Endodermal cell (in vitro differentiated cells): ENCODE data around the gene CDK5RAP2. TPM values are rescaled to one million over a fixed set of nuclear protein-coding genes. Genes with fewer than 3 reads are reported as not detected.

Experiments
- DNase-seq: peaks from one replicate; pipeline ENCODE4 v3.0.0-alpha.2; 2017
- H3K27ac ChIP-seq: 2 replicates; pipeline ENCODE4 v1.5.1; 2013; ENCODE audit warnings: mild to moderate bottlenecking, low read depth, low read length, moderate library complexity
- H3K27me3 ChIP-seq: 2 replicates; pipeline ENCODE4 v1.6.1; 2013; ENCODE audit warnings: mild to moderate bottlenecking, low read length, moderate library complexity; ENCODE audit not compliant: insufficient read depth, control insufficient read depth, poor library complexity, severe bottlenecking
- H3K36me3 ChIP-seq: 2 replicates; pipeline ENCODE4 v1.7.0; 2013; ENCODE audit warnings: mild to moderate bottlenecking, low read length, moderate library complexity; ENCODE audit not compliant: control insufficient read depth, insufficient read depth
- H3K4me1 ChIP-seq: one replicate; pipeline ENCODE4 v1.7.0; 2013; ENCODE audit warnings: low read length; ENCODE audit not compliant: control insufficient read depth, insufficient read depth
- H3K4me3 ChIP-seq: 2 replicates; pipeline ENCODE4 v1.5.1; 2013; ENCODE audit warnings: mild to moderate bottlenecking, low read length, moderate library complexity
- H3K9ac ChIP-seq: 2 replicates; pipeline ENCODE4 v1.6.1; 2013; ENCODE audit warnings: mild to moderate bottlenecking, low read length, moderate library complexity; ENCODE audit not compliant: poor library complexity, severe bottlenecking; ENCODE audit errors: extremely low read depth
- H3K9me3 ChIP-seq: 2 replicates; pipeline ENCODE4 v1.6.1; 2013; ENCODE audit warnings: mild to moderate bottlenecking, low read length, moderate library complexity; ENCODE audit not compliant: control insufficient read depth
- H3K27ac Mint-ChIP-seq: 2 replicates; pipeline ENCODE4 v1.8.0; 2020; ENCODE audit warnings: mixed read lengths
- H3K27me3 Mint-ChIP-seq: 2 replicates; pipeline ENCODE4 v1.8.0; 2021; ENCODE audit warnings: mild to moderate bottlenecking, mixed read lengths; ENCODE audit not compliant: insufficient read depth
- H3K36me3 Mint-ChIP-seq: 2 replicates; pipeline ENCODE4 v1.8.0; 2020; ENCODE audit warnings: low read depth, mixed read lengths
- H3K4me1 Mint-ChIP-seq: 2 replicates; pipeline ENCODE4 v1.8.0; 2020; ENCODE audit warnings: mixed read lengths
- H3K4me3 Mint-ChIP-seq: 2 replicates; pipeline ENCODE4 v1.8.0; 2020; ENCODE audit warnings: mild to moderate bottlenecking, moderate library complexity, mixed read lengths
- H3K9me3 Mint-ChIP-seq: 2 replicates; pipeline ENCODE4 v1.8.0; 2020; ENCODE audit warnings: mild to moderate bottlenecking, mixed read lengths
- WGBS, 2 experiments: methylation state at CpG; one replicate each; pipeline versions ENCODE4 v1.1.5 to v1.1.7; 2013; ENCODE audit warnings: missing lambda C conversion rate in 2 of 2, mixed read lengths in 1 of 2; ENCODE audit not compliant: insufficient coverage in 1 of 2, insufficient read length in 1 of 2; 5-methylcytosine and 5-hydroxymethylcytosine counted together
- total RNA-seq, 2 donors: library from RNA; stranded (reverse); fragmentation: NEBNext Ultra II Directional in 1 of 2; extraction: Animal tissue kit (Norgen Biotek cat#: 25700) in 1 of 2; gene quantifications; 2 replicates in 1 of 2; 3 replicates in 1 of 2; pipeline ENCODE4 v1.2.1, GENCODE V29; 2021
- TF ChIP-seq, protein P1 (sequence below): fragments of 200-600 bp; sonication (generic); conservative IDR thresholded peaks from 2 replicates; pipeline ENCODE4 v1.5.0; 2021; ENCODE audit warnings: antibody characterized with exemption, mild to moderate bottlenecking

Gene CDK5RAP2
- total RNA-seq, 2 donors from 2014 or later, result 68.2 to 92.0 TPM

DNA sequence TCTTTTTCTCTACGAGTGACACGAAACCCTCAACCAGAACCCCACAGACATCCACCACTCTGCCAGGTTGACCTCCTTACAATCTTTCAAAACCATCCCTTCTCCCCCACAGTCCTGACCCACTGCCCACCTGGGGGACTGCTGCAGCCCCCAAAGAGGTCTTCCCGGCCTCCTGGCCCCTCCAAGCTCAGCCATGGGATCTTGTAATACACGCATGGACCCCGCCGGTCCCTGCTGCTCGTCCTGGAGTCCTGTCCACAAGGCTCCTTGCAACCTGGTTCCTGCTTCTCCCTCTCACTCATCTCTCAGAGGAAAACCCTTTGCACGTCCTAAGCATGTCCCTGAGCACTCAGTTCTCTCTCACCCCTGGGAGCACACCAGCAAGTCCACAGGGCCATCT lies 187.3 kb downstream of the CDK5RAP2 start:
- H3K27ac Mint-ChIP-seq, result no peak overlapping the region
- Histone ChIP-seq H3K27ac (no peak overlapping the region), H3K27me3 (no peaks in the 10 kb centered on the region), H3K4me3 (no peak overlapping the region), H3K36me3 (peaks cover 81% of the 10 kb centered on the region), H3K9me3 (no peaks in the 10 kb centered on the region), H3K9ac (no peak overlapping the region), H3K4me1 (no peaks in the 10 kb centered on the region)
- no peaks in the 10 kb centered on the region for H3K9me3 Mint-ChIP-seq
- peak; percentile 17 for DNase-seq
- TF ChIP-seq, protein P1, sequence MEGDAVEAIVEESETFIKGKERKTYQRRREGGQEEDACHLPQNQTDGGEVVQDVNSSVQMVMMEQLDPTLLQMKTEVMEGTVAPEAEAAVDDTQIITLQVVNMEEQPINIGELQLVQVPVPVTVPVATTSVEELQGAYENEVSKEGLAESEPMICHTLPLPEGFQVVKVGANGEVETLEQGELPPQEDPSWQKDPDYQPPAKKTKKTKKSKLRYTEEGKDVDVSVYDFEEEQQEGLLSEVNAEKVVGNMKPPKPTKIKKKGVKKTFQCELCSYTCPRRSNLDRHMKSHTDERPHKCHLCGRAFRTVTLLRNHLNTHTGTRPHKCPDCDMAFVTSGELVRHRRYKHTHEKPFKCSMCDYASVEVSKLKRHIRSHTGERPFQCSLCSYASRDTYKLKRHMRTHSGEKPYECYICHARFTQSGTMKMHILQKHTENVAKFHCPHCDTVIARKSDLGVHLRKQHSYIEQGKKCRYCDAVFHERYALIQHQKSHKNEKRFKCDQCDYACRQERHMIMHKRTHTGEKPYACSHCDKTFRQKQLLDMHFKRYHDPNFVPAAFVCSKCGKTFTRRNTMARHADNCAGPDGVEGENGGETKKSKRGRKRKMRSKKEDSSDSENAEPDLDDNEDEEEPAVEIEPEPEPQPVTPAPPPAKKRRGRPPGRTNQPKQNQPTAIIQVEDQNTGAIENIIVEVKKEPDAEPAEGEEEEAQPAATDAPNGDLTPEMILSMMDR, result no peak
- H3K4me3 Mint-ChIP-seq, result no peak overlapping the region
- no peaks in the 10 kb centered on the region for H3K27me3 Mint-ChIP-seq
- peaks cover 80% of the 10 kb centered on the region for H3K36me3 Mint-ChIP-seq
- H3K4me1 Mint-ChIP-seq, result no peaks in the 10 kb centered on the region
- 92 to 97% methylated on average over 7 to 8 of the region's 8 CpGs for WGBS, 2 experiments

DNA sequence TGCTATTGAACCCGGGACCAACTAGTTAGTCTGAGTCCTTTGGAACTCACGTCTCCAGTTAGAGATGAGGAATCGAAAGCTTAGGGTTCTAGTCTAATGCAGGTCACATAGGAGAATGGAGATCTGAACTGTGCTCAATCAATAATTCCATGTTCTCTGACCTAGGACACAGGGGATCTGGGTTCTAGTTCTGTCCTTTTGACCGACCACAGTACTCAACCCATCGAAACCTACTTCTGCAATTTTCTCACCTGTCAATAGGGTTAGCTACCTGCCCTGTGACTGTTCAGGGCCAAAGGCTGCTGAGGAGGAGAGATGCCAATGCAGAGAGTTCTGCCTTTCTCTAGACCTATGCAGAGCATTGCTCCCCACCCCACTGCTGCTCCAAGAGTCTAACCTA lies 187.7 kb downstream of the CDK5RAP2 start:
- Mint-ChIP-seq H3K27ac (no peak overlapping the region), H3K9me3 (no peaks in the 10 kb centered on the region), H3K4me3 (no peak overlapping the region), H3K4me1 (no peaks in the 10 kb centered on the region), H3K27me3 (no peaks in the 10 kb centered on the region), H3K36me3 (peaks cover 80% of the 10 kb centered on the region)
- no peak overlapping the region for H3K9ac ChIP-seq
- H3K4me3 ChIP-seq, result no peak overlapping the region
- no peak for DNase-seq
- TF ChIP-seq, protein P1, result no peak
- peaks cover 80% of the 10 kb centered on the region for H3K36me3 ChIP-seq
- H3K4me1 ChIP-seq, result no peaks in the 10 kb centered on the region
- WGBS, 2 experiments, result 92% methylated on average over 5 of the region's 5 CpGs; no CpG with 5 or more reads in 1 of the 2 experiments
- no peak overlapping the region for H3K27ac ChIP-seq
- H3K9me3 ChIP-seq, result no peaks in the 10 kb centered on the region
- H3K27me3 ChIP-seq, result no peaks in the 10 kb centered on the region

DNA sequence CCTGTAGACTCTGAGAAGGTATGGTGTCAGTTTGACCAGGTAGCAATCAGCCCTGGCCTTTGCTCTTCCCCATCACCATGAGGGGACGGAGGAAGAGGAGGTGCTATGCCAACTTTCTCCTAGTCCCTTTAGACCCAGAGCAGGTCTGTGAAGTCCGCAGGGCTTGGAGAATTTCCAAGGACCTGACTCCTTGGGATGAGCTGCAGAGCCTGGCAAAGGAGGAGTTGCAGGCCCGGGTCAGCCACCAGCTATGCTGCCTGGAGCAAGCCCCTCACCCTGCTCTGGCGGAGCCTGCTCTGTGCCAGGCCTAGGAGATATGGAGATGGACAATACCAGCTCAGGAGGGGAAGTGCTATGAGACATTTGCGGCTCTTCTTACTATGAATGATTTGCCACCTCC lies 188.3 kb downstream of the CDK5RAP2 start:
- no peak overlapping the region for H3K4me3 Mint-ChIP-seq
- Histone ChIP-seq H3K9ac (no peak overlapping the region), H3K27ac (no peak overlapping the region), H3K4me1 (no peaks in the 10 kb centered on the region), H3K27me3 (no peaks in the 10 kb centered on the region), H3K36me3 (peaks cover 75% of the 10 kb centered on the region), H3K9me3 (no peaks in the 10 kb centered on the region), H3K4me3 (no peak overlapping the region)
- TF ChIP-seq, protein P1, result no peak
- H3K4me1 Mint-ChIP-seq, result no peaks in the 10 kb centered on the region
- WGBS, 2 experiments, result 92 to 97% methylated on average over 4 to 5 of the region's 5 CpGs
- no peaks in the 10 kb centered on the region for H3K27me3 Mint-ChIP-seq
- no peaks in the 10 kb centered on the region for H3K9me3 Mint-ChIP-seq
- DNase-seq, result peak; percentile 20
- H3K36me3 Mint-ChIP-seq, result peaks cover 76% of the 10 kb centered on the region
- H3K27ac Mint-ChIP-seq, result no peak overlapping the region
